Measurements from ENCODE around the gene MED22.

The MED22 gene

DNA sequence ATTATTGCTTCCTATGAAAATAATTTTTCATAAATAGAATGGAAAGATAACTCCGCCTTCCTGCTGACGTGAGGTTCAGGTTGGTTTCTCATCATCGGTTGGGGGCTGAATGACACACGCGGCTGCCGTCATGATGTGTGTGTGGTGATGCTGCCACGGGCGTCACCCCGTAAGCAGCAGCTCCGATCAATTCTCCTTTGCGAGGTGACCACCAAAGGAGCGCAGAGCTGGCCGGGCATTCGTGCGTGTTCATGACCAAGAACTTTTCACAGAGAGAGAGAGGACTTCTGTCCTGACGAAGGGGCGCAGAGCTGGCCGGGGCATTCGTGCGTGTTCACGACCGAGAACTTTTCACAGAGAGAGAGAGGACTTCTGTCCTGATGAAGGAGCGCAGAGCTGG lies 42.2 kb downstream of the MED22 start:
- no peaks in the 10 kb centered on the region for H3K9me2 ChIP-seq (replicated peaks; ENCODE audit: low read depth, low read length)
- no peaks in the 10 kb centered on the region for H3K4me1 ChIP-seq (ENCODE audit: insufficient read depth, low read length, poor library complexity, severe bottlenecking)
- TF ChIP-seq, protein P1, sequence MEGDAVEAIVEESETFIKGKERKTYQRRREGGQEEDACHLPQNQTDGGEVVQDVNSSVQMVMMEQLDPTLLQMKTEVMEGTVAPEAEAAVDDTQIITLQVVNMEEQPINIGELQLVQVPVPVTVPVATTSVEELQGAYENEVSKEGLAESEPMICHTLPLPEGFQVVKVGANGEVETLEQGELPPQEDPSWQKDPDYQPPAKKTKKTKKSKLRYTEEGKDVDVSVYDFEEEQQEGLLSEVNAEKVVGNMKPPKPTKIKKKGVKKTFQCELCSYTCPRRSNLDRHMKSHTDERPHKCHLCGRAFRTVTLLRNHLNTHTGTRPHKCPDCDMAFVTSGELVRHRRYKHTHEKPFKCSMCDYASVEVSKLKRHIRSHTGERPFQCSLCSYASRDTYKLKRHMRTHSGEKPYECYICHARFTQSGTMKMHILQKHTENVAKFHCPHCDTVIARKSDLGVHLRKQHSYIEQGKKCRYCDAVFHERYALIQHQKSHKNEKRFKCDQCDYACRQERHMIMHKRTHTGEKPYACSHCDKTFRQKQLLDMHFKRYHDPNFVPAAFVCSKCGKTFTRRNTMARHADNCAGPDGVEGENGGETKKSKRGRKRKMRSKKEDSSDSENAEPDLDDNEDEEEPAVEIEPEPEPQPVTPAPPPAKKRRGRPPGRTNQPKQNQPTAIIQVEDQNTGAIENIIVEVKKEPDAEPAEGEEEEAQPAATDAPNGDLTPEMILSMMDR (conservative IDR thresholded peaks at IDR 0.05; ENCODE audit: low read length), result no peak
- no peak for TF ChIP-seq EZH2phosphoT487 (IDR thresholded peaks at IDR 0.05; ENCODE audit: borderline replicate concordance)
- H3K9me3 ChIP-seq (ENCODE audit: insufficient read depth, low read depth, low read length), result no peaks in the 10 kb centered on the region
- no peaks in the 10 kb centered on the region for H4K20me1 ChIP-seq (ENCODE audit: insufficient read depth, low read length, poor library complexity, severe bottlenecking)
- no peaks in the 10 kb centered on the region for H3K27me3 ChIP-seq (ENCODE audit: insufficient read depth, low read length, poor library complexity, severe bottlenecking)
- H3K4me2 ChIP-seq (ENCODE audit: low read depth, low read length, poor library complexity, severe bottlenecking), result no peak overlapping the region
- no peak overlapping the region for H3K9ac ChIP-seq (ENCODE audit: low read depth, low read length, poor library complexity, severe bottlenecking)
- H3K79me2 ChIP-seq (ENCODE audit: insufficient read depth, low read length), result no peaks in the 10 kb centered on the region
- no peaks in the 10 kb centered on the region for H3K36me3 ChIP-seq (ENCODE audit: insufficient read depth, low read length)
- H3F3A ChIP-seq (ENCODE audit: low read depth), result no peaks in the 10 kb centered on the region
- H3K4me3 ChIP-seq (ENCODE audit: low read length, poor library complexity, severe bottlenecking), result no peak overlapping the region
- no peak overlapping the region for H2AFZ ChIP-seq (ENCODE audit: low read length)

DNA sequence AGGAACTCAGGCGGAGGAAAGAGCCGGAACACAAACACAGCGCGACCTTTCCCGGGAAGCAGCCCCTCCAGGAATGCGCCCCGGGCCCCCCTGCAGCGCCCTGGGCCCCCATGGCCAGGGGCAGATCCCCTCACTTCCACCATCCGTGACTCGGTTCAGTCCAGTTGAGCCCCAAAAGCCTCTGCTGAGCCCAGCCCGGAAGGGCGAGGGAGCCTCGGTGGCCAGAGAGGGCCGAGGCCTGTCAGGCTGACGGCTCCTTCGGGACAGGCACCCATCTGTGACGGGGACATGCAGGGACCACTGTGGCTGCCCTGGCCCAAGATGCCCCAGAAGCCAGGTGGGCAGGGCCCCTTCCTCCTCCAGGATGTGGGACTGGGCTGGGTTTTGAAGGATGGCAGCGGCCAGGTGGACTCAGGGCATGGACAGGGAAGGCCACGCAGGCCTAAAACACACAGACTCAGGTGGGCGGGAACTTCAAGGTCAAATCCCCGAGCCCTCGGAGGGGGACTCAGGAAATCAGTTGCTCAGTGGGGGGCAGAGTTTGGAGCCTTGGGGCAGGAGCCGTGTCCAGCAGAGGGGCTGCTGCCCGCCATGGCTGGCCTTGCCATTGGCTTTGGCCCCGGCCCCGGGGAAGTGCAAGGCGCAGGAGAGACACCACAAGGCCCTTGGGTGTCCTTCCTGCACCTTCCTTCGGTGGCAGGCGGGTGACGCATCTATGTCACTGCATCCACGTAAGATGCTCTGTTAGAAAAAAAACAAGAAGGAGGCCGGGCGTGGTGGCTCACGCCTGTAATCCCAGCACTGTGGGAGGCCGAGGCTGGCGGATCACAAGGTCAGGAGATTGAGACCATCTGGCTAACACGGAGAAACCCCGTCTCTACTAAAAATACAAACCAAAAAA lies 43.2 kb downstream of the MED22 start:
- Histone ChIP-seq H2AFZ (ENCODE audit: low read length) (no peak overlapping the region), H3K9me3 (ENCODE audit: insufficient read depth, low read depth, low read length) (no peaks in the 10 kb centered on the region), H3K9me2 (replicated peaks; ENCODE audit: low read depth, low read length) (no peaks in the 10 kb centered on the region), H3K79me2 (ENCODE audit: insufficient read depth, low read length) (no peaks in the 10 kb centered on the region), H3K27me3 (ENCODE audit: insufficient read depth, low read length, poor library complexity, severe bottlenecking) (no peaks in the 10 kb centered on the region), H3K4me3 (ENCODE audit: low read length, poor library complexity, severe bottlenecking) (no peak overlapping the region), H3K4me2 (ENCODE audit: low read depth, low read length, poor library complexity, severe bottlenecking) (no peak overlapping the region), H3K9ac (ENCODE audit: low read depth, low read length, poor library complexity, severe bottlenecking) (no peak overlapping the region), H3K4me1 (ENCODE audit: insufficient read depth, low read length, poor library complexity, severe bottlenecking) (no peaks in the 10 kb centered on the region), H4K20me1 (ENCODE audit: insufficient read depth, low read length, poor library complexity, severe bottlenecking) (no peaks in the 10 kb centered on the region), H3K36me3 (ENCODE audit: insufficient read depth, low read length) (no peaks in the 10 kb centered on the region), H3F3A (ENCODE audit: low read depth) (no peaks in the 10 kb centered on the region)
- no peak for TF ChIP-seq EZH2phosphoT487 (IDR thresholded peaks at IDR 0.05; ENCODE audit: borderline replicate concordance)
- TF ChIP-seq, protein P1 (conservative IDR thresholded peaks at IDR 0.05; ENCODE audit: low read length), result no peak

DNA sequence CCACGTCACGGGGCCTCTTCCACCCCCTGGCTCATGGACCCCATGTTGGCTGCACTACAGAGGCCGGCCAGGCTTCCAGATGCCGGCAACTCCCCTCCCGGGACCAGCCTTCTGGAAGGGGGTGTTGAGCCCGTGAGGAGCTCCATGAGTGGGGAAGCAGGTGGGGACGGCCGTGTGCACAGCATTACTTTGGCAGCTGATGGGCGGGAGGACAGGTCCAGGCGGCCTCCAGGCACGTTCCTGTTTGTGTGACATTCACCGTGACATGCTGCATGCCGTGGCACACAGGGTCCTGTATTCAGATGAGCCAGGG lies 43.8 kb downstream of the MED22 start:
- H3K9me2 ChIP-seq (replicated peaks; ENCODE audit: low read depth, low read length), result no peaks in the 10 kb centered on the region
- H4K20me1 ChIP-seq (ENCODE audit: insufficient read depth, low read length, poor library complexity, severe bottlenecking), result no peaks in the 10 kb centered on the region
- no peaks in the 10 kb centered on the region for H3K4me1 ChIP-seq (ENCODE audit: insufficient read depth, low read length, poor library complexity, severe bottlenecking)
- H3K9ac ChIP-seq (ENCODE audit: low read depth, low read length, poor library complexity, severe bottlenecking), result no peak overlapping the region
- H3K36me3 ChIP-seq (ENCODE audit: insufficient read depth, low read length), result no peaks in the 10 kb centered on the region
- TF ChIP-seq, protein P1 (conservative IDR thresholded peaks at IDR 0.05; ENCODE audit: low read length), result no peak
- TF ChIP-seq EZH2phosphoT487 (IDR thresholded peaks at IDR 0.05; ENCODE audit: borderline replicate concordance), result no peak
- no peaks in the 10 kb centered on the region for H3K79me2 ChIP-seq (ENCODE audit: insufficient read depth, low read length)
- H3F3A ChIP-seq (ENCODE audit: low read depth), result no peaks in the 10 kb centered on the region
- H3K9me3 ChIP-seq (ENCODE audit: insufficient read depth, low read depth, low read length), result no peaks in the 10 kb centered on the region
- H2AFZ ChIP-seq (ENCODE audit: low read length), result no peak overlapping the region
- no peaks in the 10 kb centered on the region for H3K27me3 ChIP-seq (ENCODE audit: insufficient read depth, low read length, poor library complexity, severe bottlenecking)
- H3K4me3 ChIP-seq (ENCODE audit: low read length, poor library complexity, severe bottlenecking), result no peak overlapping the region
- H3K4me2 ChIP-seq (ENCODE audit: low read depth, low read length, poor library complexity, severe bottlenecking), result no peak overlapping the region

Data from Loucy (cell line).